HG02852 (cell line): ENCODE measurements around the gene GAS6.
"Not testable (repeated sequence)": the region's sequence is repeated elsewhere in the genome, so short reads cannot be mapped to it uniquely, and the experiment has no call there.

Source experiments
- ATAC-seq: cut with Tn5 transposase; IDR thresholded peaks from one replicate; pipeline ENCODE4 v1.9.1; 2021; ENCODE audit warnings: mild to moderate bottlenecking, moderate library complexity; ENCODE audit not compliant: unreplicated experiment

The GAS6 gene

DNA sequence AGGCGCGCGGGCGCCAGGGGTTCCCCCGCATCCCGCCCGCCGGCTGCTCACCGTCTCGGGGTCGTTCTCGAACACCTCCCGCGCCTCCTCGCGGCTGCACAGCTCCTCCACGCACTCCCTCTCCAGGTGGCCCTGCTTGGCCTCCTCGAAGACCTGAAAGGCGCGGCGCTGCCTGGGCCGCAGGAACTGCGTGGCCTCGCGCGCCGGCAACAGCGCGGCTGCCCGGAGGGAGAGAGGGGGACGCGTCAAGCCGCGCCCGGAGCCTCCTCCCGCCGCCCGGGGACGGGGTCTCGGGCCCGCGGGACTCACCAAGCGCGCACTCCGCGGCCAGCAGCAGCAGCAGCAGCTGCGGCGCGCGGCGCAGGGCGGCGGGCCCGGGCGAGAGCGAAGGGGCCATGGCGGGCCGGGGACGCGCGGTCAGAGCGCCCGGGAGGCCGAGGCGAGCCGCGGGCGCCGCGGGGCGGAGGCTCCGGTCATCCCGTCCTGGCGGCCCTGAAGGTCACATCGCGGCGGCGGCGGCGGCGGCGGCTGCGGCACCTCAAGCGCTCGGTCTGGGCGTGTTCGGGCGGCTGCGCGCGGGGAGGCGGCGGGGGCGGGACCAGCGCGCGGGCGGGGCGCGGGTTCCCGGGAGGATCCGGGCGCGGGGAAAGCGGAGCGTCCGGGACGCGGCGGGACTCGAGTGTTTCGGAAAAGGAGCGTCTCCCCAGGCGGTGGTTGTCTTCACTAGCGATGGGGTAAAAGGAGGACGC lies at the start of gene GAS6:
TSS of gene GAS6 (minus strand) at position 553 of the 749 bp plus-strand sequence. CDS start at position 397, 156 bp downstream.
- ATAC-seq, result no peak

DNA sequence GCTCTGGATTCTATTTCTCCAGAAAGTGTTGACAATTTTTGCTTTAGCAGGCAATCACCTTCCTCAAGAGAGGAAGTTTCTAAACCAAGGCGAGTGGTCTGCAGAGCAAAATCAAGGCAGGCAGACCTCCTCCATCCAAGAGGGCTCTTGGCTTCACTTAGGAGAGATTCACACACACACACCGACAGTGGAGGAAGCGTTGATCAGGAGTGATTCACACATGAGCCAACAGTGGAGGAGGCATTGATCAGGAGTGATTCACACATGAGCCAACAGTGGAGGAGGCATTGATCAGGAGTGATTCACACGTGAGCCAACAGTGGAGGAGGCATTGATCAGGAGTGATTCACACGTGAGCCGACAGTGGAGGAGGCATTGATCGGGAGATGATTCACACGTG lies 49.5 kb upstream of the GAS6 start:
- not testable (repeated sequence) for ATAC-seq

DNA sequence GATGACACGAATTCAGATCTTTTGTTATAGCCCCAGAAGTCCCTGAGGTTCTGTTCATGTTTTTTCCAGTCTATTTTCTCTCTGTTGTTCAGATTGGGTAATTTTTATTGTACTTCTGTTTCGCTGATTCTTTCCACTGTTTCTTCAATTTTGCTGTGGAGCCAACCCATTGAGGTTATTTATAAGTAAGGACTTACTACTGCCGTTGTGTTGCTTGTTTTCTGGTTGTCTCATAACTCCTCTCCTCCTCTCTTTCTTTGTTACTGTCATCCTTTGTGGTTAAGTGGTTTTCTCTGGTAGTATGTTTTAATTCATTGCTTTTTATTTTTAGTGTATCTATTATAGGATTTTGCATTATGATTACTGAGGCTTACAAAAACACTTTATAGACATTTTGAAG lies 48.7 kb upstream of the GAS6 start:
- no peak for ATAC-seq

DNA sequence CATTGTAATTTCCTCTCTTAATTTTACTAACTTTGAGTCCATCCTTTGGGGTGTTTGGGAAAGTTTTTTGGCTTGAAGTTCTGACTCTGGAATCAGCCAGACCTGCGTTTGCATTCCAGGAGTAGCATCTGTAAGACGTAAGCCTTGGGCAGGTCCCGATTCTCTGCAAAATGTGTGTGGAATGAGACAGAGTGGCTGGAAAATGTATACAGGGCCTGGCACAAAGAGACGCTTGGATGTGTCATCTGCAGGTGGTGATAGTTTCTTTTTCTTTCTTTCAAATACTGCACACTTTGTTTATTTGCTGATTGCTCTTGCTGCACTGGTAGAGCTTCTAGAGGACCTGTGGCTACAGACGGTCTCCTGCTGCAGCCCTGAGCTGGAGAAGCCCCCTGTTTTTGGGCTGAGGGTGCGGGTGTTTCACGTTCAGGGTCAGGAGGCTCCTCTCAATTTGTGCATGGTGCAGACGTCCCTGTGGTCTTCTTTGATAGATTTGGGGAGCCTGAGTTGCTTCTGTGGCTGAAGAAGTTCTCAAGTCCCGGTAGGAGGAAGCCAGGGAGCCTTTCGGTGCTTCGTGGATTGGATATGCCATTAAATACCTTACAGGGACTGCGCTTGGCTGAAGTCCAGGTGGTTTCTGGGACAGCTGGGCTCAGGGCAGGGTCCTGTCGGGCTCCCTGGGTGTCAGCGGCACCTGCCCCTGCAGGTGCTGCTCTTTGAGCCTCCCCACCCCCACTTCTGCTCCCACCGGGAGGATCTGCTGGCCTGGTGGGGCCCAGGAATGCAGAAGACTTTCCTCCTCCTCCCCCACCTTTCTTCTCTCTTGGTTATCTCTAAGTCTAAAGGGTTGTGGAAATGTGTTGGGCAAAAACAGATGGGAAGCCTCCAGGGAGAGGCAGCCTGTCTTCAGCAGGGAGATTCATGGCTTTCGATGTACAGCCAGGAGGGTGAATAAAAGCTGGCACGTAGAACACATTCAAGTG lies 44.0 kb upstream of the GAS6 start:
- no peak for ATAC-seq

DNA sequence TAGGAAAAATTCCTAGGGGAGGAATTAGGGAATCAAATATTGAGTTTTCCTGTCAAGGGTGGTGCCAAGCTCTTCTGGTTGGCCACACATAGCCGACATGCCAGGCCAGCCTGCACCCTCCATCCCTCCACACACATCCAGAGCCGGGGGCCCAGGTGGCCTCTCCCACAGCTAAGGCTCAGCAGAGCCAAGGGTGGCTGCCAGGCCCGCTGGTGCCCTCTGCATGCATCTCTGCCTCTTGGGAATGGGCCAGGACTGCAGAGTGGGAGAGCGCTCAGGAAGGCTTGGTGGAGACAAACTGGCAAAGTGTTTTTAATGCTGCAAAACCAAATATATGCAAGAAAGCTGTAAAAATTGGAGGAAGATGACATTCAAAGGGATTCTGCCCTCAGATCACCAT lies 42.7 kb upstream of the GAS6 start:
- no peak for ATAC-seq

DNA sequence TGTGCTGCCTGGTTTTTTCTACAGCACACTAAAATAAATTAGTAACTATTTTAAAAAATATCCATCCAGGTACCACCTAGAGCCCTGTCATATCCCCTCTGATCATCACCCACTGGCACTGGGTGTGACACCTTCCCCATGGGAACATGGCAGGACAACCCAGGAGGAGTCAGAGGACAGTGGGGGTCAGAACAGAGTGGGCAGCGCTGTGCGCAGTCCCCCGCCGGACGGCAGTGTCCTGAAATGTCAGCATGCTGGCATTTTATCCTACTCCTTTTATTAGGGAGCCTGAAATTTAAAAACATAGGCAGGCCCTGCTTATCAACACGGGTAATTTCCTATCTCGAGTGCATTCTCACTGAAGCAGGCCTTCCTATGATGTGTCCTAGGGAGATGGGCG lies 42.1 kb upstream of the GAS6 start:
- no peak for ATAC-seq

DNA sequence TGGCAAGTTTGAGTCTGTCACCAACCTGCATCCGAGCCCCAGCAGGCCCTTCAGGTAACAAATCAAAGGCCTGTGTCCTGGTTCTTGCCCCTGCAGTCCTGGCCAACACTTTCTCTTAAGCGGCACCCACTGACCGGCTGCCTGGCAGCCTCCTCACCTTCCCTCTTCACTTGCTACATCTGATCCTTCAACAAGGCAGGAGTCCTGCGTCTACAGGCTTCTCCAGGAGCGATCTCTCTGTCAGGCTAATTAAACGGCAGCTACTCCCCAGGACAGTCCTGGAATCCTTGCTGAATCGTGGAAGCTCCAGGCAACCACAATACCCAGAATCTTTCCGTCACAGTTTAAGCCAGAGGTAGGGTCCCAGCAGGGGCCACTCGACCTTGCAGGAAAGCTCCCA lies 41.1 kb upstream of the GAS6 start:
- no peak for ATAC-seq

DNA sequence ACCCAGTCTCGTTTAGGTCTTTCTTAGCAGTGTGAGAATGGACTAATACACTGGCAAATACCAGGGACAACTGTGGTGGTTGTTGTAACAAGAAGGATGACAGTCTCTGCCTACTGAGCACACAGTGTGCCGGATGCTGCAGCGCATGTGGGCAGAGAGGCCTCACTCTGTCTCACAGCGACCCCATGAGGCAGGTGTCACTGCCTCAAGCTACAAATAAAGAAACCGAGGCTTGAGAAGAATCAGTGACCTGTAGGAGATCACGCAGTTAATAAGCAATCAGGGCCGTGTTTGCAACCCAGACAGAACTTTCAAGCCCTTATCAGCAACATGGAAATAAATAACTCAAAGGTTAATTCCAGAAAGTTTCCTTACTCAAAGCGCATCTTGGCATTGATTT lies 40.5 kb upstream of the GAS6 start:
- no peak for ATAC-seq

DNA sequence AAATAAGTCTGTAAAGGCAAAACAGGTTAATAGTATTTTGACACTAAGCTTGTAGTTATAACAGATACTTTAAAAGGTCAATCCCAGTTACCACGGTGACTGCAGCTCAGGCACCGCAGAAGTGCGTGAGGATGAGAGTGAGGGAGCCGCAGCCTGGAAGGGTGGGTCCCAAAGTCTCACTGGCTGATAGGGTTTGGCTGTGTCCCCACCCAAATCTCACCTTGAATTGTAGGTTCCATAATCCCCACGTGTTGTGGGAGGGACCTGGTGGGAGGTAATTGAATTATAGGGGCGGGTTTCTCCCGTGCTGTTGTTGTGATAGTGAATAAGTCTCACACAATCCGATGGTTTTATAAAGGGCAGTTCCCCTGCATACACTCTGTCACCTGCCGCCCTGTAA lies 40.0 kb upstream of the GAS6 start:
- no peak for ATAC-seq

DNA sequence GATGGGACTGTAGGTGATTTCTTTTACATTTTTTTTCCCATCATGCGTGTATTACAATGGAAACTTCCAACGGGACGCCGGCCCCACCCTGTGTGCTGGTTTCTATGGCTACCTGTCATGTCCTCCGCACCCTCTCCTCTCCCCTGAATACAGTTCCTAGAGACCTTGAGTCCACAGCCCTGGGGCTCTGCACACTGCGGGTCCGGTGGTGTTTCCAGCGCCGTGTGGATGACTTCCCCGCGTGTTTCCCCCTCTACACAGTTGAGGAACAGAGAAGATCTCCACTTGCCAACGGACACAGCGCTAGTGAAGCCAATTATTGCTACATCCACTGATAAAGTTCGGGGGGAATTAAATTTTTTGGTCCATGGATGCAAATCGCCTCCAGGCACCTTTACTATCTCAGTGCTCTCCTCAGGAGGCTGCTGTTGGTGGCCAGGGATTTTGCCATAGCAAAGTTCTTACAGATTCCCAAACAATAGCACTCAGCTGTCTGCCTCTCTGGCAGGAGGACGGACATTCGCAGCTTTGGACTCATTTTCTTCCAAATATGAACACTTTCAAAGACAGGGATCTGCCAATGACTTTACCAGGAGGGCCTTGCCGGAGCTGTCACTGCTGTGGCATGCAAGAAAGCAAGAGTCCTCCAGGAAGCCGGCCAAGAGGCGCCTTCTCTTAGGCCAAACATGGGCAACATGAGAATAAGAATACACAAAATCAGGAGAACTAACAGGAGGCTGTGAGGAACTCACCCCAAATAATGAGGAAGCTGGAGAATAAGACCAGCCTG lies 39.3 kb upstream of the GAS6 start:
- no peak for ATAC-seq

DNA sequence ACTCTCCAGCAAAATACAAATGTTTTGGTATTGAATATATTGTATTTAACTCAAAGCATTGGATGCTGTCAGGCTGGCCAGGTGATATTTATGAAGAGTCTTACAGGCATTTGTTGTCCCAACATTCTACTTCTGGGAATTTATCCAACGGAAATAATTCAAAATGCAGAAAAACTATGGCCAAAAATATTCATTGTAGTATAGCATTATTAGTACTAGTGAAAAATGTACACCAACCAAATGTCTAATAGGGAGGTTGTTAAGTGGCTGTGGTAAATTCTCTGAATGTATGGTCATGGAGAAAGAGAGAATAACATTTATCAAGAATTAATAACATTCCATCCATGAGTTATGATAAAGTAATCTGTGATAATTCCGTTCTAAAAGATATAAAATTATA lies 38.6 kb upstream of the GAS6 start:
- no peak for ATAC-seq

DNA sequence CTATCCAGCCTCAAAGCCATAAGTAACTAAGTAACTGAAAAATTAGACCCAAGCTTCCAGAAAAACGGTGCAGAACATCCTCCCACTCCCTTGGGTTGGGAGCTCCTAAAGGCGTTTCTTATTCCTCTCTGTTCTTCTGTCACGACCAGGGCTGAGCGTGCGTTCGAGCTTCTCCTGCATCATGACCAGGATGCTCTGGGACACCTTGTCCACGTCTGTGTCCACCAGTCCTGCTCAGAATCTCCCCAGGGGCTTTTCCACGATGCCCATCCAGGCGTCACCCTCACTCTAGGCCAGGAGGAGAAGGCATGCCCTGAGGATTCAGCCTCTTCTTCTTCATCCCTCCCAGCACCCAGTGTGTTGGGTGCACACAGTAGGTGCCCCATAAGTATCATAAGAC lies 37.8 kb upstream of the GAS6 start:
- no peak for ATAC-seq

DNA sequence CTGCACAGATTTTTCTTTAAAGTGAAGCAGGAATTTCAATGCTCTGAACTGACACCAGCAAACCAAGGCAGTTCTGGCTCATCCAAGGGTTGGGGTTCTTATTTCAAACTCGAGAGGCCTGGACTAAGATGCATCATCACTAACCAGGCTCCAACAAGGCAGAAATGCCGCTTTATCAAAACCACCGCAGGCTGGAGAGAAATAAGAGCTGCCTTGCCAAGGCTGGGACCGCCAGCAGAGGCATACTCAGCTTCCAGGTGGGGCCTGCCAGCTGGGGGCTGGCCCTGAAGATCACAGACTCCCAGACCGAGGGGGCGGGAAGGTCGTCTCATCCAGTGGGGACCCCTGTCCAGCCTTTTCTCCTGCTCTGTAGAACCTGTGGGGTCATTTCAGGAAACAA lies 37.4 kb upstream of the GAS6 start:
- no peak for ATAC-seq

DNA sequence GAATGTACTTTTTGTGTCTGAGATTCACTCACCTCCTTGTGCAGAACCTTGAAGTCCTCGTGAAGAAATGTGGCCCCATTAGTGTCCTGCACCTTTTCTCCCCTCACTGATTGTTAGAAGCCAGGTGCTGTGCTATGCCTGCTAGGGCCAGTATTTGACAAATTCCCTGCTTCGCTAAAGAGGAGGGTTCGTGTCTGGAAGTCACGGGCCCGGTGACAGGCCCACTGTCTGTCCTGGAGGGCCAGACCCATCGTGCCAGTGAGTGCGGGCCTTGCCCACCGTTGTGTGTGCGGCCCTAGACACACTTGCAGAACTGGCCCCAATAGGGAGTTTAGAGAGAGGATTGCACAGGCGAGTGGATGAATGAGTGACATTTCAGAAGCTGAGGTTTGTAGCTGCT lies 36.8 kb upstream of the GAS6 start:
- ATAC-seq, result no peak

DNA sequence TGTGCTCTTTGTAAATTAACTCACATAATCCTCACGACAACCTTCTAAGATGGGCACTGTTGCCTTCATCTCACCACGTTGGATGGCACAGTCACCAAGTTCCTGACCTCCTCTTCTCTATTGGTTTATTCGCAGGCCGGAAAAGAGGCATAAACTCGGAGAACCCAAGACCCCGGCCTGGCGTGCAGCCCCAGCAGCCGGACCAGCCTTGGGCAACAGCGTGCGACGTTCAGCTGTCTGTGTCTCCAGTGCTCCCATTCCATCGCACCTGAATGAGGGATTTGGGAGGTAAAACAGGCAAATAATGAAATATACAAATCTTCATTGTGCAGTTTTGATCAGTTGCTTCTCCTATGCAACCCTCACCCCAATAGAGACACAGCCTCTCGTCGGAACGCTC lies 34.5 kb upstream of the GAS6 start:
- no peak for ATAC-seq

DNA sequence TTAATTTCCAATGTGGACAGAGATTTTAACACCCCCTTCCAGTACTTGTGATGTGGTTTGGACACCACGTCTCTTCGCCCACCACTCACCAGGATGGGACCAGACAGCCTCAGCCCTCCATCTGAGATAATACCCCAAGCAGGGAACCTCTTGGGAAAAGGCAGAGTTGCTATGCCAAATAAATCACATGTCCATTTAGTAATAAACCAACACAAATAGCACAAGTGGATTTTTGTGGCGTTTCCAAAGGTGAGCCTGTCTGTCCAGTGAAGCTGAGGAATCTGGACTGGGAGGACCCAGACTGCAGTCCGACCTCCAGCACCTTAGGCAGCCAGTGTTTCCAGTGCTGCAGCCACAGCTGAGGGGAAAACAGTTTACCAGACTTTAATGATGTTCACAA lies 34.1 kb upstream of the GAS6 start:
- ATAC-seq, result no peak

DNA sequence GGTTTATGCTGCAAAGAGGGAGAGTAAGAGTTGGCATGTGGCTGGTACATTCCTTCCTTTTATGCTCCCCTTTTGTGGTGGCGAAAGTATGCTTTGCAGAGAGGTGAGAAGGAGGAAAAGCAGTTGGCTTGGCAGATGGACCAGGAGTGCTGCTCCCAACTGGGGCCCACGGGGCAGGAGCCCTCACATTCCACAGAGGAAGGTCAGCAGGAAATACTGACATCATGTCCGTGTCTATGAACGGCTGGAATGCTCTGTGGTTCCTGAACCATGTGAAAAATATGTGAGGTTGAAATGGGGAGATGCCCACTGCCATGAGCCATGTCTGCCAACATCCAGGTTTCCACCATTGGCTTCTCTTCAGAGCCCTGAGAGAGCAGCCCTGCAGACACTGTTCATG lies 33.3 kb upstream of the GAS6 start:
- no peak for ATAC-seq

DNA sequence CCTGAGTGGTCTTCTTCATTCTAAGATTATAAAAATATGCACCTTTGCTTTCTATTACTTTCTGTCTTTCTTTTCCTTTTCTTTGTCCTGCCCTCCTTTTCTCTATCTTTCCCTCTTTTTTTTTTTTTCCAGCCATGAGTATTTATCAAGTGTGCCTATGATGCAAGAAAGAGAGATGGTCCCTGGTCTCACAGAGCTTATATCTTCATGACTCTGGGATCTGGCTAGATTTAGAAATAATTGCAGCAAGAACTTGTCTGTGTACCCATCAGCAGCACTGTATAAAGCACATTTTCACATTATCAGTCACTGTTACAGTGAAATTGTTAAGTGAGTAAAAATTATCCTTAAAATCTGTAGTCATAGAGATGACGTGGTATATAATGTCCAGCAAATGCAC lies 31.6 kb upstream of the GAS6 start:
- ATAC-seq, result no peak

DNA sequence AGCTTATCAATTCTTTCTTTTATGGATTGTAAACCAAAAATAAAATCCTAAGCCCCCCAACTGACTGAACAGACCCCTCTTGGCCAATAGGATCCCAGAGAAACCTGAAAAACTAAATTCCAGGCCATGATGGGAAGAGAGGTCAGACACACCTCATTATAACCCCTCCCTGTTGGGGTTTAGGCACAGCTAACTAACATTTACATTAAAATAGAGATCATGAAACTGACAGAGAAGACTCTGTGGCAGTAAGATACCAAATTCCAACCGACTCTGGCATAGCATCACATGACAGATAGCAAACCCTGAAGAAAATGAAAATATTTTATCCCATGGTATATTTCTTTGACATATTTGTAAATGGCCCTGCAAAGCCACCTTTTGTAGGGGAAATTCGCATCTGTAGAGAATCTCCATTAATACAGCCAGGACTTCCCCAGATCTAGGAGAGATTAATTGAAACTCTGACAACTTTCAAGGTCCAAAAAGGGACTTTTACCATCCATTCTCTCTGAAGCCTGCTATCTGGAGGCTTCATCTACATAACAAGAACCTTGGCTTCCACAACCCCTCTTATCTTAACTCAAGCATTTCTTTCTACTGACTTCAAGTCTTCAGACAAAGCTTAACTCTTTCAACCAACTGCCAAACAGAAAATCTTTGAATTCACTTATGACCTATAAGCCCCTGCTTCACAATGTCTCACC lies 27.1 kb upstream of the GAS6 start:
- ATAC-seq, result no peak

DNA sequence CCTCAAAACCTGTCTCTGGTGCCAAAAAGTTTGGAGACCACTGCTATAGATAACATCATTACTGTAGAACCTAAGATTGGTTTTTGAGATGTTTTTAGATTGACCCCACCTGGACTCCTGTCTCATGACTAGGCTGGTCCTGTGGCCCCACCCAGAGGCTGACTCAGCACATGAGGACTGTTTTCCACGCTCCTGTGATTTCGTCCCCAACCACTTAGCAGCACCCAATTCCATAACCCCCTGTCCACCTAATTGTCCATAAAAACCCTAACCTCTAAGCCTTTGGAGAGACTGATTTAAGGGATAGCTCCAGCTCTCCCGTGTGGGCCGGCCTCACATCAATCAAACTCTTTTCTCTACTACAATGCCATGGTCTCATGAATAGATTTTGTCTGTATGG lies 25.6 kb upstream of the GAS6 start:
- ATAC-seq, result no peak
